ENCODE results near the gene NEDD4L. TPM values are rescaled to one million over a fixed set of nuclear protein-coding genes. Genes with fewer than 3 reads are reported as not detected.

The NEDD4L gene
- total and polyA plus RNA-seq, 10 of the 15 experiments (the other 5 are each of a cell fraction or from before 2014, with no cell fraction given): 7.4 to 24.0 (median 17.7) TPM

- WGBS (ENCODE audit: insufficient coverage, insufficient replicate concordance, low lambda C conversion rate, missing lambda C conversion rate): 14% methylated on average over 5 of the region's 5 CpGs
- Histone ChIP-seq H3K9me3 (replicated peaks; ENCODE audit: control insufficient read depth, insufficient read depth, low read length) (no peaks in the 10 kb centered on the region; the same call in 2 of the 3 replicates), H2AFZ (ENCODE audit: control insufficient read depth, low read depth, low read length) (no peak overlapping the region), H4K20me1 (ENCODE audit: control insufficient read depth, insufficient read depth) (no peaks in the 10 kb centered on the region), H3K36me3 (ENCODE audit: control insufficient read depth in 2 of 2, insufficient read depth in 2 of 2, low read length in 1 of 2) (no peaks in the 10 kb centered on the region), H3K9ac (ENCODE audit: control insufficient read depth, insufficient read depth, low read length) (no peak overlapping the region), H3K79me2 (ENCODE audit: control insufficient read depth, insufficient read depth, low read length) (no peaks in the 10 kb centered on the region), H3K27me3 (replicated peaks in 1 of 2; ENCODE audit: control insufficient read depth in 2 of 2, insufficient read depth in 2 of 2, low read length in 1 of 2) (no peaks in the 10 kb centered on the region), H3K27ac (ENCODE audit: control insufficient read depth, insufficient read depth) (no peak overlapping the region), H3K4me3 (no peak overlapping the region), H3K4me1 (ENCODE audit: control insufficient read depth, insufficient read depth, low read length) (no peaks in the 10 kb centered on the region), H3K4me2 (ENCODE audit: control insufficient read depth, insufficient read depth) (no peak overlapping the region)
- intact Hi-C loops (cut with micrococcal nuclease; ENCODE audit: unreplicated experiment): no loop called here
- RAD21 ChIA-PET (ENCODE audit: unreplicated experiment): interaction anchor here (0.6 kb wide), 1 partner anchor 1136 kb away, joined by 4 read pairs; no protein-coding TSS in a partner anchor
- TF ChIP-seq IRF5 (IDR thresholded peaks at IDR 0.05; ENCODE audit: borderline replicate concordance) (no peak), SUZ12 (IDR thresholded peaks at IDR 0.05; ENCODE audit: unreplicated experiment) (no peak), FOXM1 (IDR thresholded peaks at IDR 0.05; ENCODE audit: low read depth, low read length) (no peak), GABPA (IDR thresholded peaks at IDR 0.05; ENCODE audit: low read depth) (no peak), STAT1 (conservative IDR thresholded peaks at IDR 0.05) (no peak), POU2F2 (IDR thresholded peaks at IDR 0.05; ENCODE audit: borderline replicate concordance, low read depth, low read length) (no peak), NFIC (IDR thresholded peaks at IDR 0.05; ENCODE audit: low read depth, low read length) (no peak), ZBTB33 (IDR thresholded peaks at IDR 0.05) (no peak), RCOR1 (conservative IDR thresholded peaks at IDR 0.05; ENCODE audit: low read depth, low read length) (no peak), ZBTB40 (IDR thresholded peaks at IDR 0.05; ENCODE audit: borderline replicate concordance) (no peak), RAD21 (IDR thresholded peaks at IDR 0.05; ENCODE audit: insufficient read depth, low read depth, low read length) (no peak), CREM (IDR thresholded peaks at IDR 0.05; ENCODE audit: low read depth) (no peak), TCF7 (IDR thresholded peaks at IDR 0.05; ENCODE audit: borderline replicate concordance) (no peak), MAX (IDR thresholded peaks at IDR 0.05; ENCODE audit: low read depth, low read length) (no peak)
- in situ Hi-C loops (cut with MboI): no loop called here
- no peak for FAIRE-seq
- SMC1A ChIA-PET (ENCODE audit: uncharacterized antibody, unreplicated experiment): interaction anchor here (1.3 kb wide), 1 partner anchor 333 kb away, joined by 4 read pairs; no protein-coding TSS in a partner anchor
- CTCF ChIA-PET: interaction anchor here (0.9 to 1.0 kb wide), 2 partner anchors 10 to 333 kb away, joined by 3 read pairs; no protein-coding TSS in a partner anchor
- BruUV-seq (replicated peaks): no TSS peak
- no peak for ATAC-seq
- no peak for DNase-seq (ENCODE audit: low read depth, low spot score)
- POLR2A ChIA-PET: no interaction called here
Observed at GRCh38 chr18:58431215-58431614, 387.2 kb downstream of the NEDD4L start.
